Inflammatory macrophage treated with lipopolysaccharide for 1 hour (primary cell): ENCODE data around the gene ITGB5.

Experiments used
- DNase-seq, 2 donors: peaks; one replicate each; pipeline ENCODE4 v3.0.0-alpha.2; 2020 to 2022

ITGB5 gene

DNA sequence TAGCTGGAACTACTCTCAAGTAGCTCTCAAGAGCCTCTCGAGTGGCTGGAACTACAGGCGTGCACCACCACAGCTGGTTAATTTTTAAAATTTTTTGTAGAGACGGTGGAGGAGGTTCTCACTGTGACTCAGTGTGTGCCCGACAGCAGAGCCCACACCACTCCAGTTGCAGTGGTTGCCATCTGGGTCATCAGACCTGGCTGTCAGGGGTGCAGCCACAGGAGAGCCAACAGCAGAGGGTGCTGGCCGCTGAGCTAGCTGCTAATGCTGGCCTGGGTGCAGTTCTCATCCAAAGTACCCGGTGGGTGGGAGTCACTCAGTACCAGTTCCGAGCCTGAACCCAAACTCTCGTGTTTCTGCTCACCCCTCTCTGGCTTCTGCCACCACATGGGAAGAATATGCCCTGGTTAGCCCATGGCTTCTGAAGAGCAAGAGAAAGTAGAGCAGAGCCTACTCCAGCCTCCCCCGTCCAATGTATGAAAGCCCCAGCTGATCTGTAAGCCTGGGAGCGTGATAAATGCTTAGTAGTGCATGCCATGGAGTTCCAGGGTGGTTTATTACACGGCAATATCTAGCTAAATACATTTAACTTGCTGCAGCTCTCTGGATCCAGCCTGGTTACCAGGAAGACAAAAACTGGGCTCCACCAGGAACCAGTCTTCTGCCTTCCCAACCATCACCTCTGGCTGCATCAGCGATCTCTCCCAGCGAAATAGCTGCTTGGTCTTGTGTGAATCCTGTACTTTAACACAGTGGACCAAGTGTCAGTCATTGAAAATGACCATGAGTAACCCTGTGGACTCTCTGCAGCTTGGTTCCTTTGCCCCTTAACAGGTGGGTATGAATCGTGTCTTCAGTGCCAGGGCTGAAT, 139.8 kb downstream of the ITGB5 start:
- DNase-seq, result no peak

DNA sequence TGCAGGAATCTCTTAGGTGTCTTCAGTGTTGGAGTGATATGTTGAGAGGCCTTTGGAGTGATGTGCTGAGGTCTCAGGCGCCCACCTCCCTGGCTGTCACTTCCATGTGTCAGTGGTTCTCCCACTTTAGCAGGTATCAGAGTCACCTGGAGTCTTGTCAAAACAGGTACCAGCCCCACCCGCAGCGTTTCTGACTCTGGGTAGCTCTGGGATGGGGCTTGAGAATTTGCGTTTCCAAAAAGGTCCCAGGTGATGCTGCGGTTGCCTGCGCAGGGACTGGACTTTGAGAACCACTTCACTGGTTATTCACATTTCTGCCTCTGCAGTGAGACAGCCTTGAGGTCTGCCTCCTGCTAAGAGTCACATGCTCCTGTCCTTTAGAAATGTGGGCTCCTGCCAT, 141.4 kb downstream of the ITGB5 start:
- DNase-seq, result no peak

DNA sequence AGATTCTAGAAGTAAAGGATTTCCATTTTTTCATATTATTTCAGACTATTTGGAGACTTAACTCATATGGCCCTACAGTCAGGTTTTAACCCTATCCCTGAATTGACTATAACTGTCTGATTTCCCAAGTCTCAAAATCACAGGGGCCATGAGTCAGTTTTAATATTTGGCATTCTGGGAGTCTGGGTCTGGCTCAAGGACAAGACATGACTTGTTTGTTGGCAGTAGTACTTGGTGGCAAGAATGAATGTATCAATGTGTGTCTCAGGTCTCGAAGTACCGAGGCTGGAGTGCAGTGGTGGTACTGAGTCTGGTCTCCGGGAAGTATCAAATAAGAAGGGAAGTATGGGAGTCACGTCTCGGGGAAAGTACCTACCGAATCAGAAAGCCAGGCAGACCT, 146.1 kb downstream of the ITGB5 start:
- DNase-seq, result peak in 1 of 2 donors; percentile 48

DNA sequence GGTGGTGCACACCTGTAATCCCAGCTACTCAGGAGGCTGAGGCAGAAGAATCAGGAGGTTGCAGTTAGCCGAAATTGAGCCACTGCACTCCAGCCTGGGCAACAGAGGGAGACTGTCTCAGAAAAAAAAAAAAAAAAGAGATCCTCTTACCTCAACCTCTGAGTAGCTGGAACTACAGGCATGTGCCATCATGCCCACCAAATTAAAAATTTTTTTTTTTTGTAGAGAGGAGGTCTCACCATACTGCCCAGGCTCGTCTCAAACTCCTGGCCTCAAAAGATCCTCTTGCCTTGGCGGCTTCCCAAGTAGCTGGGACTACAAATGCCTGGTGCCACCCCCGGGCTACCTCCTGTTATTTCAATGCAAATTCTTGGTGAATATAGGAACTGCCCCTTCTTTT, 155.4 kb downstream of the ITGB5 start:
- DNase-seq, result no peak

DNA sequence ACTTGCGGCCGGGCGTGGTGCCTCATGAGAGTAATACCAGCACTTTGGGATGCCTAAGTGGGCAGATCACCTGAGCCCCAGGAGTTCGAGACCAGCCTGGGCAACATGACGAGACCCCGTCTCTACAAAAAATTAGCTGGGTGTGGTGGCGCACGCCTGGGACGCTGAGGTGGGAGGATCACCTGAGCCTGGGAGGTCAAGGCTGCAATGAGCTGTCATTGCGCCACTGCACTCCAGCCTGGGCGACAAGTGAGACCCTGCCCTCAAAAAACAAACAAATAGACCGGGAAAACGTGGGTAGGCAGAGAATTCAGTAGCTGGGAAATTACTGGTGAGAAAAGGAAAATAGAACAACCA, 156.2 kb downstream of the ITGB5 start:
- DNase-seq, result no peak

DNA sequence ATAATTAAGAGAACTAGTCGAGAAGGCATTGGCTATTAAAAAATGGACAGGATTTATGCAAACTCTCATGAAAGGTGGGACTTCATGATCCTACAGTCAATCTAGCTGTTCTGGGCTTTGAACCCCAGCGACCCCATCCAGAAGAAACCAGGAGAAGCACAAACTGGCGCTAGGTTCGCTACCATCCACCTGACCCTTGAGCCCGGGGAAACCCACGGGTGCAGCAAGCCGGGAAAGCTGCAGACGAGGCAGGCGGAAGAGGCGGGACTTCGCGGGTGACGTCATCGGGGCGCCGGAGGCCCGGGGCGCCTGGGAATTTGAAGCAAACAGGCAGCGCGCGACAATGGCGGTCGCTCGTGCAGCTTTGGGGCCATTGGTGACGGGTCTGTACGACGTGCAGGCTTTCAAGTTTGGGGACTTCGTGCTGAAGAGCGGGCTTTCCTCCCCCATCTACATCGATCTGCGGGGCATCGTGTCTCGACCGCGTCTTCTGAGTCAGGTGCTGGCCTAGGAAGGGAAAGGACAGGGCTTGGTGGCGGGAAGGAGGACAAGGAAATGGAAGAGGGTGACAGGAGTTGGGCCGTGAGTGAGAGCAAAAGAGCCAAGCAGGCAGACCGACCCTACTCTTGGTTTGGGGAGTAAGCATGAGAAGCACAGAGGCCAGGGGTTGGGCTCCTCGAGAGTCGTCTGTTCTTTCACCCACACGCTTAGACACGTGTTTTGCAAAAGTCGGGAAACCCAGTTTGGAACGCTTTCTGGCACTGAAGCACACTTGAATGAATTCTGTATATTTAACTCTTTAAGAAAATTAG, 156.8 kb downstream of the ITGB5 start, which contains the start of gene UMPS:
UMPS (plus strand) TSS at position 324 of the 812 bp plus-strand sequence; CDS start at position 344, 20 bp downstream.
- DNase-seq, result peak; percentile 86 to 96

DNA sequence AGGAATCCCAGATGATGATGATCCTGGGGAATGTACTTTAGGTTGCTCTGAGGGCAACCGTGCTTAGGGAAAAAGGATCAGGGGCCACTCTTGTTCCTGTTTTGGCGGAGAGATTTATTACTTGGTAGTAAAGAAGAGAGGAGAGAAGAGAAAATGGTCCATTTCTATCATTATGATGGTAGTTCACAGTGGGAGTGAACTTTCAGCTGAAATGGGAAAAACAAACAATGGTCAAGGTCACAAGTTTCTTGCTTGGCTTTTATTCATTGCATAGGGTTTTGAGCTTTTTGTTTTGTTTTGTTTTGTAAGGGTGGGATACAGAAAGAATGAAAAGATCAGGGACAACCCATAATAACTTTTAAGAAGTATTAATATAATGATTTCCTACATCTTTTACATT, 164.6 kb downstream of the ITGB5 start:
- DNase-seq, result no peak

DNA sequence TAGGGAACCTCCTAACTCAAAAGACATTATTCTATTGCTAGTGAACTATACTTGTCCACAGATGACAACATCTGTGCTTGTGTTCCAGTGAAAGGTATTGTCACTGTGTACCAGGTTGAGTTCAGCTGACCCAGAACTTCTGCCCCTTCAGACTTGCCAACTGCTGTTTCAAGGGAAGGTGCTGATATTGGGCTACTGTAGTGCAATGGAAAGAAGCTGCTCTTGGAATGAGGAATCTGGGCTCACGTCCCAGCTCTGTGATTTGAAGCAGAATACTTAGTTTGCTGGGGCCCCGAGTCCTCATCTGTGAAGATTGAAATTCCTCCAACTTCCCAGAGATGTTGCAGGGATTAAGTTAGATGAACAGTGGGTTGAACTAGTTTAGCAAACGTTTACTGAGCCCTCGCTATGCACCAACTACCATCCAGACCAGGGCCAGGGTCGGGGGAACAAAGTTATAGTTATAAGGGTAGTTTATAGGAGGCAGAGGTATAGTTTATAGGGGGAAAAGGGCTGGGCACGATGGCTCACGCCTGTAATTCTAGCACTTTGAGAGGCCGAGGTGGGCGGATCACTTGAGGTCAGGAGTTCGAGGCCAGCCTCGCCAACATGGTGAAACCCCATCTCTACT, 172.8 kb downstream of the ITGB5 start:
- DNase-seq, result no peak
